ENCODE measurements around the gene RTL1.
A peak's percentile ranks its signal among the peaks of the same experiment; 100 is the strongest.

RTL1 gene

DNA sequence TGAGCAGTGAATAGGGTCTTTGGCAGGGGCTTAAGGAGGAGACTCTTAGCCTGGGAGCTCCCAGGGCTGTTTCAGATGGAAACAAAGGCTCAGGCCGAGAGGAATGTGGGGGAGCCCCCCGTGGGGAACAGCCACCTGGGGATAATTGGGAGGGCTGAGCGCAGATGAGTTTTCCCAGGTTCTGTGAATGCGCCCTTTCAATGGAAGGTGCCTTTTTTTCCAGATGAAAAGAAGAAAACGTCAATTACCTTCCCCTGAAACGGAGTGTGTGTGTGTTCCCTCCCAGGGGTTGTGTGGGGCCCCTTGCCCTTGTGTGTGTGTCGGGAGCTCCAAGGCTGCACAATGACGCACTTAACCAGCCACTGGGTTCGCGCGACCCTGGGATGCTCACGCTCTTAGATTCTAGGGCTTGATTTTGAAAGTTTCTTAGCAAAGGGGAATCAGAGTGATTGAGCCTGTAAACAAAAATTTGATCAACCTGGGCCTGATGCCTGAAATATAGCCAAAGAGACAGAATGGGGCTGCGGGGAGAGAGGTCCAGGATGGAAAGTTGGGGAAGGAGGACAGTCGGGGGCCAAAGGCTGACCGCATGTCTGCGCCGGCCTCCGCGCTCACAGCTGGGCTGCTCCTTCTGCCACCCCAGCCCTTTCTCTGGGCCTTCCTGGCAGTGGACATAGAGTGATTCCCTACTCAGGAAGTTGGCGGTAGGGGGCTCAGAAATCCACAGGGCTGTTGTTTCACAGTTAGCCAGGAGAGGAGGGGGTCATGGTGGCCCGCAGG is 63.0 kb downstream of the RTL1 start:
- intact Hi-C loops (cut with DNase I), result no loop called here
- no peak for DNase-seq

DNA sequence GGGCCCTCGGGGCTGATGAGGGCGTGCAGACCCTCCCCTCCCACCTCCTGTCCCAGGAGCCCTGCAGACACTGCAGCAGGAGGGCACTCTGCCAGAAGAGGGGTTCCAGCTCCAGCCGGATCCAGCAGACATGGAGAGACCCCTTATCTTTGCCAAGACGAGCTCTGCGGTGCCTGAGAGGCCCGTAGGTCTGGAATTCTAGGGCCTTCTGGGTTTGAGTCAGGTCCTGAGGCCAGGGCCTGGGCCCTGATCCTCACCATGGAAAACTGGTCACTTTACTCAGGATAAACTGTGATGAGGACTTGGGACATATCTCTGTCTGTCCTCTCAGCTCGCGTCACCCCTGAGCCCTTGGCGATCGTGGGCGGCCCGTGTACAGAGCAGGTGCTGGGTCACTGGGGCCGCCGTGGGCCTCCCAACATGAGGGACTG is 63.8 kb downstream of the RTL1 start:
- intact Hi-C loops (cut with DNase I), result no loop called here
- DNase-seq, result no peak

DNA sequence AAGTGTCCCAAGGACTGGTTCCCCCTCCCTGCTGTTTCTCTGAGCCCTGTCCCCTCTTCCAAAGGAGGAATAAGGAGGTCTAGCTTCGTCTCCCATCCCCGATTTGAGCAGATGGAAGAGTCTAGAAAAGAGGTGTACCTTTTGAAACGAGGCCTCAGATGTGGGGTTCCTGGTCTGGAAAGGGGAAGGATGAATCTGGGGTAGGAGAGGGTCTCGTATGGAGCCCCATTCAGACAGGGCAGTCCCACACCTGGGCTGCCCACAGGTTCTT is 64.3 kb downstream of the RTL1 start:
- intact Hi-C loops (cut with DNase I), result no loop called here

DNA sequence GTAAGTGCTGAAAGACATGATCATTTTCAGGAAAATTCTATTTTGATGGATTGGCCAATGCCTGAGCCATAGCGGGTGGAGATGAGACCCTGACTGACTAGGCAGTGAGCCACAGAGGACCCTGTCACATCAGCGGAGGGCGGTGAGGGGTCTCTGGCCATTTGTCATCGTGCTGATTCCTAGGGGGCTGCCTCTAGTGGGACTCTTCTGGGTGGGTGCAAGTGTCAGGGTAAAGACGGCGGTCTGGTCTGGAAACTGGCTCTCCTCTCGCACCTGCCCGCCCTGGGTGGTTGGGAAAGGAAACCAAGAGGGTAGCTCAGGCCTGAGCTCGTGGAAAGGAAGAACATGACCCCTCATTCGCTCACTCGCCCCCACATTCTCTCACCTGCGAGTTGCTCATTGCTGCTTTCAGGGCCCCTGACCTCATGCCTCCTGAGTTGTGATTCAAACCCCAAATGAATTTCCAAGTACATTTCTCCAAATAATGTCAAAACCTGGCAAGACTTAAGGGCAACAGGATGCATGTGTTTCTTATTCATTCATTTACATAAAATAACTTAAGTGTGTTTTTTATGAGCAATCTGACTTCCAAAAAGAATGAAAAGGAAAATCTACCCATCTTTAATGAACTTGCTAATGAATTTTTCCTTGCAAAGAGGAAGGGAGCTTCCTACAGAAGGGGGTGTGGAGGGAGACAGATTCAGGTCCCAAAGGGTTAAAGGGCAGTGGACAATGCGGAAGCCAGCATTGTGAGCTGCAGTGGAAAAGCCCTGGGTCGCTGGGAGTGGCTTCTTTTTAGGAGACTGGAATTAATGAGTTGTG is 64.8 kb downstream of the RTL1 start:
- intact Hi-C loops (cut with DNase I), result no loop called here
- no peak for DNase-seq

More for the DNA sequence above, 64.3 kb downstream of the RTL1 start:
- DNase-seq, result no peak

DNA sequence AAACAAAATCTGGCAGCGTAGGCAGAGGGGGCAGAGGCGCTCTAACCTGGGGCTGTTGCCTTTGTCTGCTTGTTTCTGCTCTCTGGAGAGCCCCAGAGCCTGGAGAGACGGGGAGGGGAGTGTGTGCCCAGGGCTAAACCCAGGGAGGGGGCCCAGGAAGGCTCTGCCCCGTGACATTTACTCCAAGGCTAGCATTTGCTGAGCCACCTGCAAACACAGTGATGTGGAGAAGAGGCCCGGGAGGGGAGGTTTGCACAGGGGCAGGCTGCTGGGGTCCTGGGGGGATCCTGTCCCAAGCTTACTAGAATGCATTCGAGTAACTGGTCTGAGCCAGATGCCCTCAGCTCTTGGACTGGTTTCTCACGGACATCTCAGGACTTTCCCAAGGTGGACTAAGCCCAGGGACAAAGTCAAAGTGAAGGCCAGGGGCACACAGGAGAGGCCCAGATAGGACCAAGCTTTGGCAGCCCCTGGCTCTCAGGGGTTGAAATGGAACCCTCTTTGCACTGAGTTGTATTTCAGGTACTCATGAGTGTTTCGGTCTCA is 65.6 kb downstream of the RTL1 start:
- no peak for DNase-seq
- intact Hi-C loops (cut with DNase I), result no loop called here

DNA sequence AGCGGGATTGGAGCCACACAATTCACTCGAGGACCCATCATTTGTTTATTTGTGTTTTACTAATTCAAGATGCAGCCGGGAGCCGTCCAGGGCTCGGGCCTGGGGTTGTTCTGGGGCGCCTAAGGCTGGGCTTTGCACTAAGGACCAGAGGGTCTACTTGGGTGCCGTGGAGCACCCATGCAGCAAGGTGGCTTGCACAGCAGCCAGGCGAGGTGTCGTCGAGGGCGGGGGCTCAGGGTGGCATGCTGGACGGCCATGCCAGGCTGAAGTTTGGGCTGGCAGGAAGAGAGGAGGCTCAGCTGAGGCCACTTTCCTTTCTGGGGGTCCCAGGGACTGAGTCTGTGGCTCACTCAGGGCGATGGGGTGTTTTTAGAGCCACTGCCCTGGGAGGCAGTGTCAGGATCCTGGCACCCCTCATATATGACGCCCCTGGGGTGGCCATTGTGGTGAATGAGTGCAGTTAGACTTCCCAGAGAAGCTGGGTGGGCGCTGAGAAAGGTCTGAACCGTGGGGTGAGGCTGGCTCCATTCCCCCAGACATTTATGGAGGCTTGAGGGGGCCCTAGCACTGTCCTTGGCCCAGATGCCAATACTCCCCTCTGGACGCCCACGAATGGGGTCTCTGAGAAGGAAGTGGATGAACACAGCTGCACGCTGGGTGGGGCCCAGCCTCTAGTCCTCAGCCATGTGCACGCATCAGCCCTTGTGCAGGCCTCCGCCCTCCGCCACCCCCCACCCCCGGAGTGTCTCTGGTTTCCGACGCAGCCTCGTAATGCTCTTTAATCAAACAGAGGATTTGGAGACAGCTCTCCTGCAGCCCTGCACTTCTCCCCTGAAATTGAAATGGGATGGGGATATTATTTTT is 66.3 kb downstream of the RTL1 start:
- intact Hi-C loops (cut with DNase I), result no loop called here
- peak in 12 of 42 donors; percentile 33 to 65 (median 42) for DNase-seq

DNA sequence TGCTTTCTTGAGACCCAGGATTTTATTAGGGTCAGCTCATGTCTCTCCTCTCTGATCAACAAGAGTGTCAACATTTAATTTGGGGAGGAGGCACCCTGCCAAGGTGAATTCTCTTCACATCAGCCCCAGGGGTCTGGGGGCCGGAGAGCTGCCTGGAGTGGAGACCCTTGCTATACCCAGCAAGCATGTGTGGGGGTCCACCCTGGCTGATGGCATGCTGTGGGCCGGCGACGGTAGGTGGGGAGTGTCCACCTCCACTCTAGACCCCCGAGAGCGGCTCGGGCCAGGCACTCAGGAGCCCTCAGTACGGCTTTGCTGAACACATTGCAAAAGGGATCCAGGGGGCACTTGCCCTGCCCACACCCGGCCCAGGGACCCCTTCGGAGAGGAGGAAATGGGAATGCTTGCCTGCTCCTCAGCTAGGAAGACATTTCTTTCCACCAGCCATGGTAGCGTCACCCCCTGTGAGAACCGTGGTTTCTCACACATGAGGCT is 67.2 kb downstream of the RTL1 start:
- intact Hi-C loops (cut with DNase I), result no loop called here
- DNase-seq, result no peak

DNA sequence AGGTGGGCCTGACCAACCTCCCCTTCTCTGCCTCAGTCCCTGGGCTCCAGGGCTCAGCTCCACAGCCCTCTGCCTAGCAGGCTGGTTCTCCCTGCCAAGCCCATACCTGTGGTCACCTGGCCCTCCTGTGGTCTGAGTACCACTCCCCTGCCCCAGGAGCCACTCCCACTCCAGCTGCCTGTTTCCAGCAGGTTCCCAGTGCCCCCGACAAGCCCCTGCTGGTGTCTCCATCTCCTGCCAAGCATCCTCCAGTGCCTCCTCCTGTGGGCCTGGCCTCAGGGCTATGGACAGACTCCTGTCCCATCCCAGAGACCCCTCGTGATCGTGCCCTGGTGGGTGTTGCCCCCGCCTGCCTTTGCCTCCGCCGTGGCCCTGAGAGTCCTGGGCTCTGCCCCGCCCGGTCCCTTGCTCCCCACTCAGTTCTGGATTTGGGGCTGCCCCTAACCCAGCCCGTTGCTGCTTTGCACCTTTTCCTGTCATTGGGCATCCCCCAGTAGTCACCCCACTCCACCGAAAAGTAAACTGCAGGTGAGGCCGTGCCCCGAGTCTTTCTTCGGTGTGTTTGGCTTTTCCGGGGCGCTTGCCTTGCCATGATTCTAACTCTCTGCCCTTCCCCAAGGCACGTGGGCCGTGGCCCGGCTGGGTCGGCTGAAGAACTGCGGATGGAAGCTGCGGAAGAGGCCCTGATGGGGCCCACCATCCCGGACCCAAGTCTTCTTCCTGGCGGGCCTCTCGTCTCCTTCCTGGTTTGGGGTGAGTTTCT is 67.8 kb downstream of the RTL1 start:
- no peak for DNase-seq
- intact Hi-C loops (cut with DNase I), result no loop called here

DNA sequence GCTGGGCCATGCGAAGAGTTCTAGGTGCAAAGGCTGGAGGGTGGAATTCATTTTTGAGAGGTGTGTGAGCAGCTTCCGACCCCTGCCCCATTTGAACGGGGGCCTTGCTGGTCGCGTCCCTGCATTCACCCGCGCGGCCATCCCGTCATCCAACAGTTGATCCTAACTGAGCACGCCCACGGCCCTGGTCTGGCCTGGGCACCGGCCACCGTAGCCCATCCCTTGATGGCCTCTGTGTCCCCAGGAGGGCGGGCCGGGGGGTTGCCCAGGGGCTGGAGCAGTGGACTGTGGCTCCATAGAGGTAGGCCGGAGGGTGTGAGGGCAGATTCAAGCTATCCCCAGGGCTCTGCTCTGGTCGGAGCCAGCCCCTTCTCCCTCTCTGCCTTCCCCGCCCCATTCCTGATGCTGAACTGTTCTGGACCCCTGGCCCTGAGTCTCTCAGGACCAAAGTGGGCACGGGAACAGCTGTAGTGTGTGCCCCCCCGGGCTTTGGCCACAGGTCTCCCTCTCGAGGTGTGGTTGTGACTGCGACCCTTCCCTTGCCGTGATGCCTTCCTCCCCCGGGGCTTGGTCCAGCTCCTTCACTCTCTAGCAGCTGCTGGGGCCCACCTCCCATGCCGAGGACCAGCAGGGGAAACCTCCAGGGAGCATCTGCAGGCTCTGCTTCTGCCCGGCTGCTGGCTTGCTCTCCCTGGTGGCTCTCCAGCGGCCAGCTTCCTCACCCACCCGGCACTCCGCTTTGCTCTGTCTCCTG is 68.6 kb downstream of the RTL1 start:
- DNase-seq, result no peak
- intact Hi-C loops (cut with DNase I), result no loop called here

DNA sequence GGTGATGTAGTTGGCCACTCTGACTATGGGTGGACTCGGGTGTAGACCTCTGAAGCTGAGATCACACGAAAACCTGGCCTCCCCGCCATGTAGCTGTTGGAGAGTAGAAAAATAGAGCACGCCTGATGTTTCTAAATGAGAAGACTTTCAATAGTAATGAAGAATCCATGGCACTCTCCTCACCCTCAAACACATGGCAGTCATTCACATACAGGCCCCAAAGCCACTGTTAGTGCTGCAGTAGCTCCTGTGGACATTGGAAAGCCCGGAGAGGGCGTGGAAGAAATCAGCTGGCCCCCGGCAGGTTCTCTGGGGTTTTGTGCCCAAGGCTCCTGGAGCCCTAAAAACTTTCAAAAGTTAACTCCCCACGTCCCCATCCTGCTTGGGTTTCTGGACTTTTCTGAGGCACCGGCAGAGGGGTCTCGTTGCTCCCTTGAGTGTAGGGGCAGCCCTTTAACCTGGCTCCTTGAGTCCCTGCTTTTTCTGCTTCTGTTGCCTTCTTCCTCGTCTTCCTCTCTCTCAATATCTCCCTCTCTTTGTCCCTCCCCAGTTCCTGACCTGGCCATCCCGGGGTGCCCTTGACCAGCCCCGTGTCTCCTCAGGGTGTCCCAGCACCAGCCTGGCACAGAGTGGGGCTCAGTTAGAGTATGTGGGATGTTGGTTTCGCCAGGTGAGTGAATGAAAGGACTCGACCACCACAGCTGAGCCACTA is 69.3 kb downstream of the RTL1 start:
- DNase-seq, result no peak
- intact Hi-C loops (cut with DNase I), result no loop called here

DNA sequence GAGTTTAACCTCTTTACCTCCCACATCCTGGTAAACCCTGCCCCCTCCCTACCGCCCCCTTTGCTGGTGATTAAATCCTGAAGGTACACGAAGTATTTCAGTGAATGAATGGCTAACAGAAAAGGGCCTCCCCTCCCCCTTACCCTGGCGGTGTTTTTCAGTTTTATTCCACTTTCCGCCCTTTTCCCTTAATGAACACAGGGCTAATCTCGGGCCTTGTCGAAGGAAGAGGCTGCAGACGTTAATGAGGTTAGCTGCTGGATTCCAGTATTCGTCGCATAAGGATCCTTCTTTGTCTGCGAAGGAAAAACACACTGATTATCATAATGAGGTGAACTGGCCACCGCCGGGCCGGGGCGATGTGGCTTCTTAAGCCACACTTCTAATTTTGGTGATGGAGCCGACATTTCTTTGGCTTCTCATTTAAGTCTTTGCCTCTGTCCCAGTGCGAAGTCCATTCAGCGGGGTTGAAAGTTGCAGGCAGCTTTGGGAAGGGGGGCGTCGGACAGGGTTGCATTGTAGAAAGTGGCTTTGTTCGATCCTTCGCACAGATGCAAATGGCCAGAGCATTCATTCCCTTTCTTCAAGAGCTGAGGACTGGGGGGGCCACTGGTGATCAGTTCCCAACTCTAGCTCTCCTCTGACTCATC is 71.1 kb downstream of the RTL1 start:
- intact Hi-C loops (cut with DNase I), result no loop called here
- no peak for DNase-seq

DNA sequence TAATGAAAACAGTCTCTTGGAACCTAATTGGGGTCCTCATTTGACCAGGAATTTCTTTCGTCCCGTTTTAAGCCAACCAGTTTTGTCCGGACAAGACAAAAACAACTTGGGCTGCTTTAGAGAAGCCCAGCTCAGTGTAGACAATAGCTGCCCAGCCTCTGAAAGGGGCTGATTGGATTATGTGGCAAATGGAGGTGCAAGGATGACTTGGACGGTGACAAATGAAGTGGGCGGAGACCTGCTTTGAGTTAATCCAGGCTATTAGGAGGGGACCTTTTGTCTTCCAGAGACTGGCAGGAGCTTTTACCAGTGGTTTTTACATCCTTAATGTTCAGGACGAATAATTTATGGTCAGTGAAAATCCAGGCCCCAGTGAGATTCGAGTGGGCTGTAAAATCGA is 72.8 kb downstream of the RTL1 start:
- intact Hi-C loops (cut with DNase I), result no loop called here
- no peak for DNase-seq
